NCI-H524 (cell line): Measurements from ENCODE around the gene DUOX1.
"Not testable (repeated sequence)": the region's sequence is repeated elsewhere in the genome, so short reads cannot be mapped to it uniquely, and the experiment has no call there.

Experiments used
- DNase-seq, 2 experiments: peaks; one replicate each; lab custom pipeline; 2025; lab: John Stamatoyannopoulos, UW

DUOX1 gene

GRCh38 chr15:45121706-45122417 is 7.9 kb upstream of the DUOX1 start:
- no peak for DNase-seq

DNA sequence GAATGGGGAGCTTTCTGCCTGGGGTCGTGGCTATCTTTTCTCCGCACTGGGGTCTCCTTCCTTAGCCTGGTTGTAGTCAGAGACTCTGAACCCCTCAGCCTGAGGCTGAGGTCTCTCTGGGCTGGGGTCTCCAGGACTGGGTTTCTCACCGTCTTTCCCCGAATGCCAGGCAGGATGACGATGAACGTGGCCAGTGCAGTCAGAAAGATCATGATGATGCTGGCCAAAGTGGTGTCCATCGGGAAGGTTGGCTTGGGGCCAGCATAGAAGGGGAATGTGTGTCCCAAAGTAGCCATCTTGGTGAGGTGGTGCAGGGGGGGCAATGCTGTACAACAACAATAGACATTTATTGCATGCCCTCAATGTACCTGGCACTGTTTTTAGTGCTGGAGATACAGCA is 7.1 kb upstream of the DUOX1 start:
- no peak for DNase-seq

GRCh38 chr15:45123397-45123796 is 6.4 kb upstream of the DUOX1 start:
- DNase-seq, result no peak

- DNase-seq, result peak; percentile 50 to 74
Measured at GRCh38 chr15:45126535-45127158, 3.1 kb upstream of the DUOX1 start.

DNA sequence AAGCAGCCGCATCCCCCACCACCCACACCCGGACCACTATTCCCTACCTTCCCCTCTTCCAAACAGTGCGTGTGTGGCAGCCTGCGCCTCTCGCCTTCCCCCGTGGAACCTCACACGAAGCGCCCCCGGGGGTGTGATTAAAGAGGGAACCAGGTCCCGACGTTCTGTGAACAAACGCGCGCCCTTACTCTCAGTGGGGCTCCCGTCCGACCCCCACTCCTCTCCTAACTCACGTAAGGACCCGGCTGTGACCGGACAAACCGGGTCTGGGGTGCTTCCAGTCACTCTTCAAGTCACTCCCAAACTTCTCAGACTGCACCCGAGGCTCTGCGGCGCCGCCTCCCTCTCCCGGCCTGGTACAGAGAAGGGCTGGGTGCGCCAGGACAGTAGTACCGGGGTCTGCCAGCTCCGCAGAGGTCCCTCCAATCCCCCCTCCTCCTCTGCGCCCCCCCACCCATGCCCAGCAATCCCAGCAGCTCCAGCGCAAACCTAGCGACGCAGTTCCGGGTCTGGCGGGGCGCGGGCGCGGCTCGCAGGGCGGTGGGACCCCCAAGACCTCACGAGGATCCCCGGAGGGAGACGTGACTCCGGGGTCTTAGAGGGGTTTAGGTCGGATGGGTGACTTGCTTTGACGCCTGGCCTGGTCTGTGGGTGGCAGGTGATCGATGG is 689 bp upstream of the DUOX1 start:
- DNase-seq, result no peak

DNA sequence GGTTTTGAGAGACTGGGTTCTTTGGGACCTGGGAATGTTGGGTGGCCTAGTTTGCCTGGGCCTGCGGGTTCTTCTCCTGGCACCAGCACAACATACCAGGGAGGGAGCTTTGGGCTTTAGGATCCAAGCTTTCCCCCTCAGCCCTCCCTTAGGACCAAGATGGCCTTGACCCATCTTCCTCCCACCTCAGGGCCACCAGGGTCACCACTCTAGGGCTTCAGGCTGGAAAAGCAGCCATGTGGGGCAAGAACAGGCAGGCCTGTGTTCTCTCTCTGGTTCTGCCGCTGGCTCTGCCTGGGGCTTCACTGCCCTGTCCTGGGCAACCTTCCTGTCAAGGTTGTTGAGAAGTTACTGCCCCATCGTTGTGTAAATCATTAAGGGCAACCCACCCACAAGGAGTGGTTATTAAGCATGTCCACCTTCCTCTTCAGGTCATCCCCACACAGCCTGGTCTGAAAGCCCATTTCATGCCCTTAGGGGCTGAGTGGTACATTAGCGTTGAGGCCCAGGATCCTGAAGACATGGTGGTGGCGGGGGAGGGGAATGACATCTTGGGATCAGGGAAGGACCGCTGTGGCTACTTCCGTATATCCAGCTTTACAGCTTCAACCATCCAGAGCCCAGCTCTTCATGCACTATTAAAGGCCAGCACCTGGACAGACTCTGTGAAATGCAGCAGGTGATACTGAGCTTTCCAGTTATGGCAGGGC is 652 bp downstream of the DUOX1 start:
- no peak for DNase-seq

DNA sequence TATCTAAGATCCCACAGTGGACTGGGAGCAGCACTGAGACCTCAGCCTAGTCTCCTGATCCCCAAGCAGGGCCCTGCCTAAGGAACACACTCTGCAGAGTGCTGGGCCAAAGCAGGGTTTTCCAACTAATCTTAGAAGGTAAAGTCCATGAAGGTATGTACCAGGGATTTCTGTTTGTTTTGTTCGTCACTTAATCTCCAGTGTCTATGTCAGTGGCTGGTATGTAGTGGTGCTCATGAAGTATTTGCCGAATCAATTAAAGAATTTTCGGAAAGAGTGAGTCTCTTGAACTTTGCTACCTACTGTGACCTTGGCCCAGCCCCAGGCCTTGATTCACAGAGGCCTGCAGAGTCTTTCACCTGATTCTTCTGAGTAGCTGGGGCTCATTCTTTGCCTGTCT is 1.7 kb downstream of the DUOX1 start:
- no peak for DNase-seq

DNA sequence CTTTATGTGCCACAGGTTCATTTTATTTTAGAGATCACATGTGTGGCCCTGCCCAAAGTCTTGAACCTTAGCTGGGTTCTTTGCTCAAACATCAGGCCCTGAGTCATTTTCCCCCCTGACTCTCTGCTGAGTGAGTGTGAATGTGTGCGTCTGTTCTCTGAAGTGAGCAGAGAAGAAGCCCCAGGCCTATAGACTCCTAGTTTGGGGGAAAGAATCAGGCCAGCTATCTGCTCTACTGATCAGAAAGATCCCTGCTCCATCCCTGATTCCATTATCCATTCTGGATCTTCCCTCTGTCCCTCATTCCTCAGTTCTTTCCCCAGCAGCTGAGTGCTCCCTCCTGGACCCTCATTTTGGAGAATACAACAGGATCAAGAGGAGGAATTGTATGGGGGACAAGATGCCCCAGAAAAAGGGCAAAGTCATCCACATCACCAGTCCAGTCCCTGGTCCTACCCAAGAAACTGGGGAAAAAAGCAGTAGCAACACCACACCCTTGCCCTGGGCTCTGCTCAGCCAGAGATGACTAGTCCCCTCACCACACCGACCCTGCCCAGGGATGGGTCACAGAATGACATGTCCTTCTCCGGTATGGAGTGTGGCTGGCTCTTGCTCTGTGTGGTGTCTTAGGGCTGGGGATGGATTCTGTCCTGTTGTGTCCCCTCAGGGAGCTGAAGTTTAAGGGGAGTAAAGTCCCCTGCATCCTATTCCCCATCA is 3.2 kb downstream of the DUOX1 start:
- DNase-seq, result no peak

GRCh38 chr15:45133561-45133920 is 3.7 kb downstream of the DUOX1 start:
- peak; percentile 92 to 94 for DNase-seq

GRCh38 chr15:45134046-45134445 is 4.3 kb downstream of the DUOX1 start:
- DNase-seq, result no peak

- no peak for DNase-seq
Measured at GRCh38 chr15:45134682-45135604, 5.1 kb downstream of the DUOX1 start.

DNA sequence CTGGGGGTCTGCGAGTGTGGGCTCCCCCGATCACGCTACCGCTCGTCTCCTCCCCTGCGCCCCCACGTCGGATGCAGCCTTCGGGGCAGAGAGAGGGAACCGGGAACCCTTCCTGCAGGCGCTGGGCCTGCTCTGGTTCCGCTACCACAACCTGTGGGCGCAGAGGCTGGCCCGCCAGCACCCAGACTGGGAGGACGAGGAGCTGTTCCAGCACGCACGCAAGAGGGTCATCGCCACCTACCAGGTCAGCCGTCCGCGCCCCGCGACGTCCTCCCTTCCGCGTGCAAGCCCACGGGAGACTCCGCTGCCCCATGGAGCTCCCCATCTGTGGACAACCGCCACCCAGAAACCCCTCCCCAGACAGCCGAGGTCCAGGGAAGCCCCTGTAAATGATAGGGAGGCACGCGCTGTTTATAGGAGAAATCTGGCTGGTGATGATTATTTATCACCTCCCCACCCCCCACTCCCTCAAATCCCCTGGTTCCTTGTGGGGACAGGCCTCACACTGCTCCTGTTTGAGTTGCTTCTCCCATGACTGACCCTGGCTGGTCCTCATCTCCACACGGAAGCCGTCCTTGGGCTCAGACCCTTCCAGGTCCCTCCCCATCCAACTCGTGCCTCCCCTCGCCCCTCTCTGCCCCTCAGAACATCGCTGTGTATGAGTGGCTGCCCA is 6.0 kb downstream of the DUOX1 start:
- not testable (repeated sequence) for DNase-seq

DNA sequence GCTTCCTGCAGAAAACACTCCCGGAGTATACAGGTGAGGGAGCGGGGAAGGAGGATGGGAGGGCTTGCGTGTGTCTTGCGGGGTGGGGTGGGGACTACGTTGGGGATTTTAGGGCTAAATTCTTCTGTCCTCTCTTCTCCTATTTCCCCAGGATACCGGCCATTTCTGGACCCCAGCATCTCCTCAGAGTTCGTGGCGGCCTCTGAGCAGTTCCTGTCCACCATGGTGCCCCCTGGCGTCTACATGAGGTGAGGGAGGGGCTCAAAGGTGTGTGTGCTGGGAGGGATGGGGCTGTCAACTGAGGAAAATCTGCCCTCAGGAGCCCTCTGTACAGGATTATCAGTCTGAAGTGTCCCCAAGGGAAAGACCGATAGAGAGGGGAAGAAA is 6.6 kb downstream of the DUOX1 start:
- no peak for DNase-seq

- DNase-seq, result no peak
Measured at GRCh38 chr15:45137703-45138102, 7.9 kb downstream of the DUOX1 start.

- DNase-seq, result no peak
Measured at GRCh38 chr15:45138814-45139765, 9.3 kb downstream of the DUOX1 start.

DNA sequence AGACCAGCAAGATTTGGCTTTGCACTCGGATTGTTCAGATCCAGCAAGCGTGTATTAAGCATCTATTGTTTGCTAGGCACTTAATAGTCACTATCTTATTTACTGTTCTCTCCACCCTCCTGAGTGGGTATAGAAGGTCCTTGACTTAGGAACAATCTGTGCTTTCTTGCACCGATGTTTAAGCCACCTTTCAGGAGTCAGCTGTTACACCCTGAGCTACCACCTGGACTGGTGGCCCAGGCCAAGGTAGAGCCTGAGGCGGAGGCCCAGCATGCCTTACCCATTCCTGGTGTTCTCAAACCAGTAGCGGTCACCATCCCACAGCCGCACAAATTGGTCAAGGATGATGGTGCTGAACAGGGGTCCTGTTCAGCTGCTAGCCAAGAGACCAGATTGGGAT is 10.0 kb downstream of the DUOX1 start:
- DNase-seq, result peak; percentile 37 to 72

- no peak for DNase-seq
Measured at GRCh38 chr15:45140557-45141250, 10.9 kb downstream of the DUOX1 start.

- DNase-seq, result no peak
Measured at GRCh38 chr15:45141386-45141785, 11.6 kb downstream of the DUOX1 start.

DNA sequence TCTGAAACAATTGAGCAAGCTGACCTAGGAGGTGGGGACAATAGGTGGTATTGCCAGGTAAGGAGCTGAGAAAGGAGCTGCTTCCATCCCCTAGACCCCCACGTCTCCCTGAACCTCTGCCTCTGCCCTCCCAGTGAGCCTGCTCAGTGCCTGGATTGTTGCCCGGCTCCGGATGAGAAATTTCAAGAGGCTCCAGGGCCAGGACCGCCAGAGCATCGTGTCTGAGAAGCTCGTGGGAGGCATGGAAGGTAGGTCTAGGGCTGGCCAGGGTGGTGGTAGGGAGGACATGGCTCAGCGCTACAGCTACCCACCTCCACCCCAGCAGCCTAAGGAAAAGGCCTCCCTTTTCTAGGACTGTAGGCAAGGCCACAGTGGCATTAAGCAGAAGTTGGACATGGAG is 13.3 kb downstream of the DUOX1 start:
- DNase-seq, result no peak
